Myocyte (in vitro differentiated cells): ENCODE data around the gene HMHB1. TPM values are rescaled to one million over a fixed set of nuclear protein-coding genes. Genes with fewer than 3 reads are reported as not detected.

ENCODE experiments used
- DNase-seq: peaks from one replicate; pipeline ENCODE4 v3.0.0-alpha.2; 2012; ENCODE audit warnings: low read depth
- polyA plus RNA-seq: library from polyadenylated mRNA; unstranded; fragments of >200 nt; gene quantifications from one replicate; pipeline ENCODE4 v1.2.1, GENCODE V29; 2012; ENCODE audit warnings: missing spikeins
- total RNA-seq: library from RNA; depleted of rRNA; stranded (reverse); fragments of >200 nt; gene quantifications from 2 replicates; pipeline ENCODE4 v1.2.3, GENCODE V29; 2014

HMHB1 gene
- not detected in 2 replicates for total RNA-seq
- not detected for polyA plus RNA-seq

DNA sequence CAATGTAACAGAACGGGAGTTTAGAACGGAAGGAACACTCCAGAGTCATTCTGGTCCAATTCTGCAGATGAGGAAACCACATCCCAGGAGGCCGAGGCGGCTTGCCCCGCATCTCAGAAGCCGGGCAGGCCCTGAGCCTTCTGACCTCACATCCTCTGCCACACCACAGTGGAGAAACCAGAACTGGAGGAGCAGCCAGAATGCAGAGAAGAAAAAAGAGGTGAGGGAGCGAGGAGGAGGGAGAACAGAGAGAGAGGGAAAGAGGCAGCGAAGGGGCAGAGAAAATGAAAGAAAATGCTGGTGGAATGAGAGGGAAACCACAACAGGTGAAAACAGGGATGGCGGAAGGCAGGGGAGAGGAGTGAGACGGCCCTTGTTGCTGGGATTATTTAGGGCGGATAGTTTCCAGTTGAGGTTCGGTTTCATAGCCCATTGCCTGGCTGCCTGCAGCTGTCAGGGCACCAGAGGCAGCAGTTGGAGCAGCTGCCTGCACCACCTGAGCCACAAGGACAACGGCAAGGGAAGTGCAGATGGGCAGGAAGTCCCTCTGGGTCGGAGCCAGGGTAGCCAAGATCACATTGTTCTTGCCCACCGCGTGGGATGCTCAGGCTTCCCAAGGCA is at the start of gene HMHB1:
Gene HMHB1, plus strand, starts transcription at position 77 of the 621 bp plus-strand sequence.
- peak; percentile 82 for DNase-seq

DNA sequence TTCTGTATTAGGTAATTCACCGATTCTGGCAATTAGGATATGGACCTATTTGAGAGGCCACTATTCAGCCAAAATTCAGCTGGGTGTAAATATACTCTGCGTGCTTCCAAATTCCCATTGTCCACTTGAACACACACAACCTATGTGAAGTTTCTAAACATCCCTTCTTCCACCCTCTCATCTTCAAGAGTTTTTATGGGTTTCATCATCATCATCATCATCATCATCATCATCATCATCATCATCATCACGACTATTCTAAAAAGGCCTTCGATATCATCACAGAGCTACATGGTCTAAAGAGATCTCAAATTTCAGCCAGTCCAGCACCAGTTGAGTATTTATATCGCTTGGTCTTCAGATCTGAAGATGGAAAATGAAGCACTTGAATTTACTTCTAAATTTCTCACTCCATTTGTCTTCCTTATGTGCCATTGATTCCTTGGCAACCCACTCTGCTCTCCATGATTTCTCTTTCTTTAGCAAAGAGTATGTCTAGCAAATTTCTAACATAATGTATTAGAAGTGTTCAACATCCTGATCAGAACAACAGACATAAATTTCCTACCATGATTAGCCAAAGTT is 49.2 kb upstream of the HMHB1 start:
- DNase-seq, result no peak

DNA sequence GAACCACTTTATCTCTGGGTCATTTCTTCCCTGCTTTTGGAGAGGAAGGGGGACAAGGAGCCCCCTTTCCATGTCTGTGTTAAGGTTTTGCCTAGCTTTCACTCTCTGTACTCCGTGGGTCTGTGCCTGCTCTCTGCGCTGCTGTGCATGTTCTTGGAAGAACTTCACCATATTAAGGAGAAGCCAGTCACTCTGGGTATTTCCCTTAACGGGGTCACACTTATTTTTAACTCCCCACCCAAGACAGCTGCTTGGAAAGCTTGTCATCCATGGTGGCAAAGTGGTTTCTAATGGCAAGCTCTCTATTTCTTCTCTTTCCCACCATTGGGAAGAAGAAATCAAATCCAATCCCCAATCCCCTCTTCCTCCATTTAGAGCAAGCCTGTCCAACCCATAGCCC is 44.8 kb upstream of the HMHB1 start:
- peak; percentile 85 for DNase-seq

GRCh38 chr5:143769026-143769786 is 42.8 kb upstream of the HMHB1 start:
- DNase-seq, result no peak

DNA sequence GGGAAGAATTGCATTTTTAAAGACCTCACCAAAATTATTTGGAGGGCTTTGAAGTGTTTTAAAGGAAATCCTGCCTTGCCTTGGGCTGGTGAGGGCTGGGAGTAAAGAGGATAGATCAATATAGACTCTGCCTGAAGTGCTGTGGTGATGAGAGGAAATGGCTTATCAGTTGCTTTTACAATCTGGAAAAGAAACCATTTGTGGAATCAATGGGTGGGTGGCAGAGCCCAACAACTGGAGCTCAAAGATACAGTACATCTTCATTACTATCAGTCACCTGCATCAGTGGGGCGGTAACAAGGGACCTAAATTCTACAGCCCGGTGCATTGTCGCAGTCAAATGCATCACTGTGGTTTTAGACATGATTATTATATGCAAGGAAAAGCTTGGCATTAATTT is 41.5 kb upstream of the HMHB1 start:
- DNase-seq, result no peak

- no peak for DNase-seq
Observed at GRCh38 chr5:143771189-143771588, 40.8 kb upstream of the HMHB1 start.

DNA sequence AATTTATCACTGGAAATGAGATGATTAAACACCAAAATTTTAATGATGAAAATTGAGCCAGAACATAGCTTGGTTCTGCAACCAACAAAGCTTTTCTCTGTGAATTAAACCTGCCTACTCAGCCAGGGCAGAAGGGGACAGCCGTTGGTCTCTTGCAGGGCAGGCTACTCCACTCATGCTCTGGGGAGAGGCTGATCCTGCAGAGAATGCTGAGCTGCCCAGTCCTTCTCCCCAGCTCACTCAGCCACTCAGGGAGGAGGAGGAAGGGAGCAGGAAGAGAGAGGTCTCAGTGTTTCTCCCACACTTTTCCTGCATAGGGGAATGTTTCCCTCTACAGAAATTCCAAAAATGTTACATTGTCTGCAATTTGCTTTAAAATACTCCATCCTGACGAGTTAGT is 40.4 kb upstream of the HMHB1 start:
- DNase-seq, result no peak

GRCh38 chr5:143772621-143773020 is 39.3 kb upstream of the HMHB1 start:
- DNase-seq, result no peak

GRCh38 chr5:143775258-143775657 is 36.7 kb upstream of the HMHB1 start:
- no peak for DNase-seq

DNA sequence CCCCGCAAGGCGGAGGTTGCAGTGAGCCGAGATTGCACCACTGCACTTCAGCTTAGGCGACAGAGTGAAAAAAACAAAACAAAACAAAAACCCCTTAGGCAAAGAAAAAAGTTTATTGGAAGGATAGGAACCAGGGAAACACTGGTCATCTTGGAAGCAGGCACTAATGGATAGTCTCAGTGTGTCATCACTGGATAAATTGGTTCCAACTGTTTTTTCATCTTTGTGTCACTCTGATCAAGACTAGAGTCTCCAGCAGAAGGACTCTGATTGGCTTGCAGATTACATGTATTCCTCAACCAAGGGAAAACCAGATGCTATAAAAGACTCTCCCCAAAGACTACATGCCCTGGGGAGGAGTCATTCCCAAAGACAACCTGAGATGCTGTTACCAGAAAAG is 35.0 kb upstream of the HMHB1 start:
- no peak for DNase-seq

DNA sequence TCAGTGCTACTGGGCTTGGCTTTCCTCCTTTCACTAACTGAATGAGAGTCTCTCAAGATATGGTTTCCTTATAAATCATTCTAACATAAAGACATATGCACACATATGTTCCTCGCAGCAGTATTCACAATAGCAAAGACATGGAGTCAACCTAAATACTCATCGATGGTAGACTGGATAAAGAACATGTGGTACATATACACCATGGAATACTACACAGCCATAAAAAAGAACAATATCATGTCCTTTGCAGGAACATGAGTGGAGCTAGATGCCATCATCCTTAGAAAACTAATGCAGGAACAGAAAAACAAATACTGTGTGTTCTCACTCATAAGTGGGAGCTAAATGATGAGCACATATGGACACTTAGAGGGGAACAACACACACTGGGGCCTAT is 32.5 kb upstream of the HMHB1 start:
- DNase-seq, result no peak

- DNase-seq, result no peak
Observed at GRCh38 chr5:143781993-143782520, 29.9 kb upstream of the HMHB1 start.

DNA sequence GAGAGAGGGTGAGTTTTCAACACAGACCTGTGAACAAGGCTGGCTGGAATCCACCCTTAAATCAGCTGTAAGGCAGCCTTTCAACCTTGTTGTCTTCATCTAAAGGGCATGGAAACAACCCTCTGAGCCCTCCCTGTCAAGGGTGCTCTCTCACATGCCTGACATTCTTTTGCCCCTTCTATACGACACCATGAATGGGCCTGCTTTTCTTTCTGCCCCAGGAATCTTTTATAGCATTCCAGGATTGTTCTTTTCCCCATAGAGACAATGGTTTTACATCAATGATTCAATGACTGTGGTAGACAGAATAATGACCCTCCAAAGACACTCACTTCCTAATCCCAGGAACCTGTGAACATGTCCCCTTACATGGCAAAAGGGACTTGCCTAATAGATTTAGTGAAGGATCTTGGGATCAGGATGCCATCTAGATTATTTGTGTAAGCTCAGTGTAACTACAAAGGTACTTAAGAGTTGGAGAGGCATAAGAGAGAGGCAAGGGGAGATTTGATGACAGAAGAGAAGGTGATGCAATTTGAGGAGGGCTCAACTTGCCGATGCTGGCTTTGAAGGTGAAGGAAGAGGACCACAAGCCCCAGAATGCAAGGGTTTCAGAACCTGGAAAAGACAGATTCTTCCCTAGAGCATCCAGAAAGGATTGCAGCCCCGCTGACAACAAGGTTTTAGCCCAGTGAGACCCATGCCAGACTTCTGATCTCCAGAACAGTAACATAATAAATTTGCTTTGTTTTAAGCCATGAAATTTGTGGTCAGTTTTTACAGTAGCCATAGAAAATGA is 29.2 kb upstream of the HMHB1 start:
- DNase-seq, result no peak

GRCh38 chr5:143788401-143788800 is 23.6 kb upstream of the HMHB1 start:
- no peak for DNase-seq

GRCh38 chr5:143790457-143791112 is 21.4 kb upstream of the HMHB1 start:
- no peak for DNase-seq

DNA sequence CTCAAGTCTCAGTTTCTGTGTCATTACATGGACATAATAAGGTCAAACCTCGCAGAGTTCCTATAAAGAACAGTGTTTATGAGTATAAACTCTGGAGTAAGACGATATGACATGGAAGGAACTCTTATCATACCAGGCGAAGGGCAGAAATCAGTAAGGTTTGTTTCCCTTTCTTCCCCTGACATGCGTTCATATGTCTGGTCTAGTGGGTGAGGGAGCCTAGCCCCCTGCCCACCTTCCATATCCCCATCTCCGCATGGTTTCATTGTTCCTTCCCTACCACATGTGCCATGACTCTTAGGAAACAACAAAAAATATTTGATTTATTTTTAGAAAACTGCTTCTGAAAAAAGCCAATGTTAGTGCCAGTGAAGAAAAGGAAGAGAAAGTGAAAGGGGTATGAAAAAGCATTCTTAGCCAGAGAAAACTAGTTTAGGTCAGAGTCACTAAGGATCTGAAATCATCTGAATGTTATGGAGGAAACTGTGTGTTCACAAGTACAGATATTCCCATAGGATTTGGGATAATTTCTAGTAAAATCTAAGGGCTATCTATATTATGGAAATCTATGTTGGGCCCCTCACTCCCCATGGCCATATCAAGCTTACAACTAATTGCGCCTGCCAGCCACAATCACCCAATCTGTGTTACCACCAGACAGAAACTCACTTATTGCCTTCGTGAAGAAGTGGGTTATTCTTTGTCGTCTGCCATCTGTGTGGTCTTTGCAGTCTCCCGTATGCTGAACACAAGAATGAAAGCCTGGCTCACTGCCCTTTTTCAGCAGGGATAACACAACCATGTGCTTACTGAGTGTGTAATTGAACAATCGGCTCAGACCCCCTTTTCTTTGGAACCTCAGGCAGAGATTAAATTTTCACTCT is 19.9 kb upstream of the HMHB1 start:
- no peak for DNase-seq

- DNase-seq, result no peak
Observed at GRCh38 chr5:143793249-143793648, 18.7 kb upstream of the HMHB1 start.

DNA sequence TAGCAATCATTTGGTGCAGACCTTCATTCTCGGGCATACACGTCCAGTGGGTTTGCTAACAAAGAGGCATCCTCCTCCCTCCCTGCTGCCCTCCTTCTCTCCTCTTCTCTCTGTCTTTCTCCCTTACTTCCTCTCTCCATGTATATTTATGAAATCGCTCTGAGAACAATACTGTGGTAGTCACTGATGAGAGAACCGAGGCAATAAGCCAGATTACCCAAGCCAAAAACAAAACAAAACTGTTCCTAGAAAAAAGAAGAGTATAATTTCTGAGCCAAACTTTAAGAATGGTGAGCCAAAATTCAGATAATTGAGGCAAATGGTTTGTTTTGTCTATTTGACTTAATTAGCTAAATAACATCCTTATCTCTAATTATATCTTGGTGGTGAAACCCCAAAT is 15.8 kb upstream of the HMHB1 start:
- no peak for DNase-seq

DNA sequence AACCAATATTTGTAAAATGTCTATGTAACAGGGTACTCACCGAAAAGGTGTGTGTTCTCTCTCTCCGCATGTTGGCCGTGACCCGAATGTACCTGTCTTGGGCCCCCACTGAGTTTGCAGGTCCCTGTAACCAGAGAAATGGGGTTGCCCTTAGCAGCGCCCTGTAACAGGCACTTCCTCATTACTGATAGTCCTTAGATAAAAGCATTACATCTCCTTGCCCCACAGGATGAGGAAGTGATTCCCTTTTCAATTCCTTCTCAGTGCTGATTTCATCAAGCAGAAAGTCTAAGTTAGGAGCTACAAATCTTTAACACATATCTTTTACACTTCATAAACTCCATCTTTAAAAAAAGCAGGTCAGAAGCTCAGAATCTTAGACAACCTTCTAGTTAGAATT is 15.2 kb upstream of the HMHB1 start:
- DNase-seq, result no peak

DNA sequence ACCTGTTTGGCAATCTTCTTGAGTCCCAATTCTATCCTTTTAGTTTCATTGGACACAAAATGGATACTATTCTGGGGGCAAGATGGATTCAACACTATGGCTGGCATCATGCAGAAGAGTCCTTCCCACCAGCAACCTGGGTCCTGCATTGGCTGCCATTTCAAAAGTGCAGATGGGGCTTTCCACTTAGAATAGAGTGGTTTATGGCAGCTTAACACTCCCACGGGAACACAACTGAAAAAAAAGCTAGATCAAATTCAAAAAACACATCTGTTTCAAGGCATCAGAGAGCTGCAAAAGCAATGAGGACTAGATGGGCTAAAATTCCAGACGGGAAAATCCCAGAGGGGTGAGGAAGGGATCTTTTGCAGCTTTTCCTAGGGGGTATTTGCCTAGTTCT is 11.2 kb upstream of the HMHB1 start:
- peak; percentile 66 for DNase-seq
